Measurements from ENCODE around the gene MYO9B.

- TF ChIP-seq, protein P1, sequence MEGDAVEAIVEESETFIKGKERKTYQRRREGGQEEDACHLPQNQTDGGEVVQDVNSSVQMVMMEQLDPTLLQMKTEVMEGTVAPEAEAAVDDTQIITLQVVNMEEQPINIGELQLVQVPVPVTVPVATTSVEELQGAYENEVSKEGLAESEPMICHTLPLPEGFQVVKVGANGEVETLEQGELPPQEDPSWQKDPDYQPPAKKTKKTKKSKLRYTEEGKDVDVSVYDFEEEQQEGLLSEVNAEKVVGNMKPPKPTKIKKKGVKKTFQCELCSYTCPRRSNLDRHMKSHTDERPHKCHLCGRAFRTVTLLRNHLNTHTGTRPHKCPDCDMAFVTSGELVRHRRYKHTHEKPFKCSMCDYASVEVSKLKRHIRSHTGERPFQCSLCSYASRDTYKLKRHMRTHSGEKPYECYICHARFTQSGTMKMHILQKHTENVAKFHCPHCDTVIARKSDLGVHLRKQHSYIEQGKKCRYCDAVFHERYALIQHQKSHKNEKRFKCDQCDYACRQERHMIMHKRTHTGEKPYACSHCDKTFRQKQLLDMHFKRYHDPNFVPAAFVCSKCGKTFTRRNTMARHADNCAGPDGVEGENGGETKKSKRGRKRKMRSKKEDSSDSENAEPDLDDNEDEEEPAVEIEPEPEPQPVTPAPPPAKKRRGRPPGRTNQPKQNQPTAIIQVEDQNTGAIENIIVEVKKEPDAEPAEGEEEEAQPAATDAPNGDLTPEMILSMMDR (conservative IDR thresholded peaks at IDR 0.05) = no peak
- no peak for TF ChIP-seq EZH2 (IDR thresholded peaks at IDR 0.05; ENCODE audit: low read depth)
Measured at GRCh38 chr19:17245535-17245984, 170.0 kb downstream of the MYO9B start, which contains the start of gene NR2F6.

Data from PC-9 (cell line).